Caco-2 (cell line): Measurements from ENCODE around the gene SLC43A1. TPM values are rescaled to one million over a fixed set of nuclear protein-coding genes. Genes with fewer than 3 reads are reported as not detected.

ENCODE experiments used
- BruUV-seq: library from RNA; stranded (reverse); fragments of 400-500 nt; replicated peaks from 2 replicates; lab custom pipeline; 2021; lab: Mats Ljungman, UMichigan
- CTCF ChIA-PET: fragments of 300-600 bp; sonication (Branson Sonifier 250); formaldehyde crosslinking; loops from one replicate; lab custom pipeline; 2022; ENCODE audit warnings: antibody characterized with exemption; lab: Charles Lee
- POLR2A ChIA-PET: fragments of 300-600 bp; sonication (Branson Sonifier 250); formaldehyde crosslinking; loops from one replicate; lab custom pipeline; 2022; ENCODE audit warnings: antibody characterized with exemption; lab: Charles Lee
- DNase-seq, 2 experiments: peaks; one replicate each; pipeline versions ENCODE4 v3.0.0 to v3.0.0-alpha.2; 2020 to 2022
- H3K27me3 ChIP-seq: replicated peaks from 2 replicates; pipeline ENCODE4 v1.6.0; 2011; ENCODE audit warnings: low read length; ENCODE audit not compliant: control insufficient read depth, insufficient read depth
- H3K36me3 ChIP-seq: 2 replicates; pipeline ENCODE4 v1.5.1; 2011; ENCODE audit warnings: low read length; ENCODE audit not compliant: control insufficient read depth, insufficient read depth
- H3K4me1 ChIP-seq: fragments of 250-450 bp; sonication (Bioruptor Pico); 2 replicates; pipeline ENCODE4 v1.5.1; 2020; ENCODE audit warnings: mild to moderate bottlenecking
- H3K4me3 ChIP-seq: 2 replicates; pipeline ENCODE4 v1.5.1; 2011; ENCODE audit warnings: low read depth, mild to moderate bottlenecking, control low read depth, low read length
- H3K9me3 ChIP-seq: fragments of 250-450 bp; sonication (Bioruptor Pico); 2 replicates; pipeline ENCODE4 v1.5.1; 2020; ENCODE audit warnings: mild to moderate bottlenecking, moderate library complexity
- H3K27ac Mint-ChIP-seq: one replicate; pipeline ENCODE4 v1.8.0; 2022; ENCODE audit warnings: mixed read lengths; ENCODE audit not compliant: unreplicated experiment
- H3K27me3 Mint-ChIP-seq: one replicate; pipeline ENCODE4 v1.8.0; 2022; ENCODE audit warnings: mixed read lengths; ENCODE audit not compliant: insufficient read depth, unreplicated experiment
- H3K36me3 Mint-ChIP-seq: one replicate; pipeline ENCODE4 v1.8.0; 2022; ENCODE audit warnings: mild to moderate bottlenecking, mixed read lengths; ENCODE audit not compliant: insufficient read depth, unreplicated experiment
- H3K4me1 Mint-ChIP-seq: one replicate; pipeline ENCODE4 v1.8.0; 2022; ENCODE audit warnings: low read depth, mixed read lengths; ENCODE audit not compliant: unreplicated experiment
- H3K4me3 Mint-ChIP-seq: one replicate; pipeline ENCODE4 v1.8.0; 2022; ENCODE audit warnings: mild to moderate bottlenecking, moderate library complexity, mixed read lengths; ENCODE audit not compliant: unreplicated experiment
- H3K9me3 Mint-ChIP-seq: one replicate; pipeline ENCODE4 v1.8.0; 2022; ENCODE audit warnings: mixed read lengths; ENCODE audit not compliant: unreplicated experiment
- CTCF ChIP-seq, 2 experiments: fragments of 200-600 bp in 1 of 2; IDR thresholded peaks; 1 replicate in 1 of 2; 2 replicates in 1 of 2; pipeline versions ENCODE4 v1.5.1 to v1.8.0; 2011 to 2022; ENCODE audit warnings: antibody characterized with exemption in 1 of 2, control low read depth in 1 of 2, inconsistent platforms in 1 of 2, low read depth in 1 of 2, low read length in 1 of 2, mild to moderate bottlenecking in 1 of 2, moderate library complexity in 1 of 2; ENCODE audit not compliant: insufficient read depth in 1 of 2, severe bottlenecking in 1 of 2, unreplicated experiment in 1 of 2
- intact Hi-C: fragments of 100-400 bp; cut with micrococcal nuclease; formaldehyde crosslinking; loops from one replicate; pipeline ENCODE4 v1.10.0; 2022; ENCODE audit not compliant: unreplicated experiment
- total RNA-seq: library from RNA; stranded (reverse); gene quantifications from 2 replicates; pipeline ENCODE4 v1.2.3, GENCODE V29; 2022

SLC43A1 gene
- total RNA-seq, 1 experiment from 2014 or later, result 71.7 TPM

- Histone ChIP-seq H3K27me3 (no peaks in the 10 kb centered on the region), H3K4me3 (no peak overlapping the region), H3K9me3 (no peaks in the 10 kb centered on the region), H3K36me3 (no peaks in the 10 kb centered on the region), H3K4me1 (no peaks in the 10 kb centered on the region)
- intact Hi-C loops, result no loop called here
- ChIA-PET CTCF (no interaction called here), POLR2A (no interaction called here)
- H3K9me3 Mint-ChIP-seq, result no peaks in the 10 kb centered on the region
- TF ChIP-seq CTCF (IDR thresholded peaks at IDR 0.05; ENCODE audit: insufficient read depth in 1 of 2, low read depth in 1 of 2, low read length in 1 of 2, severe bottlenecking in 1 of 2, unreplicated experiment in 1 of 2), result no peak
- DNase-seq, result no peak
- no TSS peak for BruUV-seq
- no peaks in the 10 kb centered on the region for H3K27me3 Mint-ChIP-seq
- no peaks in the 10 kb centered on the region for H3K4me1 Mint-ChIP-seq
- no peaks in the 10 kb centered on the region for H3K36me3 Mint-ChIP-seq
- H3K27ac Mint-ChIP-seq, result no peak overlapping the region
- H3K4me3 Mint-ChIP-seq, result no peak overlapping the region
Measured at GRCh38 chr11:57468276-57468675, 47.2 kb downstream of the SLC43A1 start.

GRCh38 chr11:57467508-57468157 lies 47.9 kb downstream of the SLC43A1 start:
- Mint-ChIP-seq H3K27ac (no peak overlapping the region), H3K36me3 (no peaks in the 10 kb centered on the region), H3K4me3 (no peak overlapping the region), H3K4me1 (no peaks in the 10 kb centered on the region), H3K9me3 (no peaks in the 10 kb centered on the region), H3K27me3 (no peaks in the 10 kb centered on the region)
- no peaks in the 10 kb centered on the region for H3K4me1 ChIP-seq
- DNase-seq, result no peak
- H3K9me3 ChIP-seq, result no peaks in the 10 kb centered on the region
- ChIA-PET POLR2A (no interaction called here), CTCF (no interaction called here)
- no peaks in the 10 kb centered on the region for H3K36me3 ChIP-seq
- intact Hi-C loops, result no loop called here
- no peaks in the 10 kb centered on the region for H3K27me3 ChIP-seq
- no peak overlapping the region for H3K4me3 ChIP-seq
- BruUV-seq, result no TSS peak
- TF ChIP-seq CTCF (IDR thresholded peaks at IDR 0.05; ENCODE audit: insufficient read depth in 1 of 2, low read depth in 1 of 2, low read length in 1 of 2, severe bottlenecking in 1 of 2, unreplicated experiment in 1 of 2), result no peak

- no peaks in the 10 kb centered on the region for H3K4me1 ChIP-seq
- POLR2A ChIA-PET, result no interaction called here
- Mint-ChIP-seq H3K27ac (no peak overlapping the region), H3K36me3 (no peaks in the 10 kb centered on the region), H3K4me3 (no peak overlapping the region), H3K27me3 (peaks cover under 1% of the 10 kb centered on the region), H3K4me1 (no peaks in the 10 kb centered on the region), H3K9me3 (no peaks in the 10 kb centered on the region)
- H3K9me3 ChIP-seq, result no peaks in the 10 kb centered on the region
- no peak for DNase-seq
- CTCF ChIA-PET, result interaction anchor here (1.6 kb wide), 1 partner anchor 10 kb away, joined by 6 read pairs; no protein-coding TSS in a partner anchor
- H3K36me3 ChIP-seq, result no peaks in the 10 kb centered on the region
- no peaks in the 10 kb centered on the region for H3K27me3 ChIP-seq
- no peak for TF ChIP-seq CTCF (IDR thresholded peaks at IDR 0.05; ENCODE audit: insufficient read depth in 1 of 2, low read depth in 1 of 2, low read length in 1 of 2, severe bottlenecking in 1 of 2, unreplicated experiment in 1 of 2)
- BruUV-seq, result no TSS peak
- intact Hi-C loops, result no loop called here
- no peak overlapping the region for H3K4me3 ChIP-seq
Measured at GRCh38 chr11:57466680-57467079, 48.8 kb downstream of the SLC43A1 start.
